GM18499 (cell line): Measurements from ENCODE around the gene KCNIP1.
"Not testable (repeated sequence)": the region's sequence is repeated elsewhere in the genome, so short reads cannot be mapped to it uniquely, and the experiment has no call there.

Experiments used
- ATAC-seq: cut with Tn5 transposase; IDR thresholded peaks from one replicate; pipeline ENCODE4 v1.9.1; 2021; ENCODE audit warnings: moderate number of reproducible peaks; ENCODE audit not compliant: insufficient read depth, unreplicated experiment

Gene KCNIP1

DNA sequence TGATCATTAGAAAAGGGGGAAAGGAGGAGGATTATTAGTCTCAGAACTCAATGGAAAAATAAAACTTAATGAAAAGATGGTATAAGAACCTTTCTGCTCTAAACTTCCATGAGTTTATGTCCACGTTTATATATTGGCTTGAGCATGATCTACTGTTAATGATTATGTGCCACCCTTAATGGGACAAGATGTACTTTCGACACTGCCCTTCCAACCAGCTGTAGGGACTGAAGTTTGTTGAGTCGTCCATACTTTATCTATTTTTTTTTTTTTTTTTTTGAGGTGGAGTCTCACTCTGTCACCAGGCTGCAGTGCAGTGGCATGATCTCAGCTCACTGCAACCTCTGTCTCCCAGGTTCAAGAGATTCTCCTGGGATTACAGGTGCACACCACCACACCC, 254.7 kb downstream of the KCNIP1 start:
- ATAC-seq: no peak

DNA sequence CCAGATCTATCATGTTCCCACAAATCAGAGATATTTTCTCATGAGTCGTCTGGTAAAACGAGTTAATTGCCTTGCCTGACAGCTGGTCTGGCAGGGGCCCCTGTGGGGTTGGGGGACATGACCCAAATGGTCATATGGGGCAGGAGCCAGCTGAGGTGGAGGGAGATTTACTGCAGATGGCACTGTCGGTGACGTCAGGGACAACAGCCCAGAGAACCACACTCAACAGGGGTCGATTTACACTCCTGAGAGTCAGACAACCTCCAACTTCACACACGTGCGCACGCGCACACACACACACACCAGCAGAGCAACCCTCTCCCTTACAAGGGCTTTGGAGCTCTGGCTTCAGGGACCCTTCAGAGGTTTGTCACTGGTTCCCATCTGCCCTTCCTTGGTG, 256.3 kb downstream of the KCNIP1 start:
- no peak for ATAC-seq

DNA sequence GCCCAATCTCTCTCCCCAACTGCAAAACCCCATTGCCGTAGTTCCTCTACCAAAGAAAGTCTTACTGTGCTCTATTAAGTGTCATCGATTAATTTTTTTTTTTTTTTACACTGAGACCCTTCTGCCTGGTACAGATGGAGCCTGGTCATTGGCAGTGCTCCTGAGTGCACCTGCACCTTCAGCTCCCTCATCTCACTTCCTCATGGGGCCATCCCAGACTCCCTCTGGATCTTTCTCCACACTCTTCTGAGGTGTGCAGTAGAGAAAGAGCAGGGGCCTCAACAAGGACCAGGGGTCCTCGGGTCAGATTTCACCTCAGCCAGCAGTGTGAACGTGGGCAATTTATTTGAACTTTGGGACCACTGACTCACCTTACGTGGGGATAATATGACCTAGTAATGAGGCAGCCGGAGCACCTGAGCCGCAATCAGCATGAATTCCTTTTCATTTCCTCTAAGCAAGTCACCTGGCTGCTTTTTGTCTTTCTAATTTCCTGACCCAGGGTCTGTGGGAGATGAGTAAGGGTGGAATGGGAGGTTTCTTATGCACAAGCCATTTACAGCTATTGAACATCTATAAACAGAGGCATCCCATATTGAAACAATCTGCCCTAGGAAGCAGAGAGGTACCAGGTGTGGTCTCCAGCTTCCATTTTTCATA, 257.4 kb downstream of the KCNIP1 start:
- ATAC-seq: no peak

DNA sequence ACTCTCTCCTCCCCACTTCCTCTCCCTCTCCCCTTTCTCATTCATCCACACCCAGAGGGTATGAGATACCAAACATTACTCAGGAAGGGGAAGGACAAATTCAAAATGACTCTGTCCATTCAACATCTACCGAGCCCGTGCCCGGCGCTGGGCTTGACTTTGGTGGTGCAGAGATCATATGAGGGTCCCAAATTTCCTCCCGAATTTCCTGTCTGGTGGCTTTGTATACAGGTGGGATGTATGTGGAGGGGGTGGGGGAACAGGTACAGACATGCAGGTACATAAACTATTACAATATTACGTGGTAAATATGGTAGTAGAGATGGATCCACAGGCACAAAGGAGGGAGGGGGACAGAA, 257.9 kb downstream of the KCNIP1 start:
- ATAC-seq: no peak

DNA sequence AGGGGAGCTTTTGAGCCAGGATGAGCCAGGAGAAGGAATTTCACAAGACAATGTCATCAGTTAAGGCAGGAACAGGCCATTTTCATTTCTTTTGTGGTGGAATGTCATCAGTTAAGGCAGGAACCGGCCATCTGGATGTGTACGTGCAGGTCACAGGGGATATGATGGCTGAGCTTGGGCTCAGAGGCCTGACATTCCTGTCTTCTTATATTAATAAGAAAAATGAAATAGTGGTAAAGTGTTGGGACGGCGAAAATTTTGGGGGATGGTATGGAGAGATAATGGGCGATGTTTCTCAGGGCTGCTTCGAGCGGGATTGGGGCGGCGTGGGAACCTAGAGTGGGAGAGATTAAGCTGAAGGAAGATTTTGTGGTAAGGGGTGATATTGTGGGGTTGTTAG, 258.5 kb downstream of the KCNIP1 start:
- ATAC-seq: not testable (repeated sequence)

DNA sequence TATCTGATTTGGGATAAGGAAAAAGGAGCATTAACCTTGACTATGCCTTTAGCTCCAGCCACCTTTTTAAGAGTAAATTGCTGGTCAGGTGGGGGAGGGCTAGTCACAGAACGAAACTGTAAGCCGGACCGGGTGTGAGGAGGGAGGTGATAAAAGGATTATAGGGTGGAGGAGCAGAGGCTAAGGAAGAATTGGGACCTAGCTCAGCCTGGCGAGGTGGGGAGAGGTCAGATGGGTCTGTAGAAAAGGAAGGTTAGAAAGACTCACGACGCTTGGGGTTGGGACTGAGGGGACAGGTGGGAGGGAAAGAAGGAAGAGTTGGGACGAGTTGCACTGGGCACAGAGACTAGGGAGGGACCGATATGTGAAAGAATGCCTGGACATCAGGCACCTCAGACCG, 262.0 kb downstream of the KCNIP1 start:
- ATAC-seq: not testable (repeated sequence)

DNA sequence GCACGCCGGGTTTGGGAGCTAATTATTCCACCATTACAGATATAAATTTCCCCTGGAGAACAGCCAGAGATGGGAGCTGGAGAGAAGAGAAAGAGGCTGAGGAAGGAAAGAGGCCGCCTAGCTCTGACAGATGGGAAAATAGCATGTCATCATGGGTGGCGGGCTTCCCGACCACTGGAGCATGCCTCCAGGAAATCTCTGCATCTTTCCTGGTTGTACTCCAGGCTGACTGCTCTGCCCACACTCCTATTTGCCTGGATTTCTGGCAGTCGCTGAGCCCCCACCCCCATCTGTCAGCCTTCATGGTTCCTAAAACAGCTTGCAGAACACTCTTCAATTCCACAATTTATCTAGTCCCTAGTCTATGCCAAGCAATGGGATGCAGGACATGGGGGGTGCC, 265.4 kb downstream of the KCNIP1 start:
- ATAC-seq: no peak

DNA sequence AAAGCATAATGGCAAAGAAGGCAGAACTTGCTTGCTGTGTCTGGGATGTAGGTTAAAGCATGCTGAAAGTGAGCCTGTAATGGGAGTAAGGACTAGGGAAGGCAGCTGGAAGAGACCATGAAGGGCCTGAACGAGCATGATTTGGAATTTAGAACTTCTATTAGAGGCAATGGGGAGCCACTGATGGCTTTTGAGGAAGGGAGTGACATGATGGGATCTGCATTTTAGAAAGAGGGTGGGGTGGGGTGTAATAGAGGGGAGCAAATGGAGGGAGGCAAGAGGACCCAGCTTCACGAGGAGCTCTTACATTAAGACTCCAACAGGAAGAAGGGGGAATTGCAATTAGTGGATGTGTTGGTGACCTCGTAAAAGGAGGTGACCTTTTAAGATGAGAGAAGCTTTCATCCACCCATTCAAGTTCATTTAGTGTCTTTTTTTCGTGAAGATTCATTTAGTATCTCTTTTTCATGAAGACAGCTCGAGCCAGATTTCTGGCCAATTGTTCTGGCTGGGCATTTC, 266.1 kb downstream of the KCNIP1 start:
- ATAC-seq: no peak

DNA sequence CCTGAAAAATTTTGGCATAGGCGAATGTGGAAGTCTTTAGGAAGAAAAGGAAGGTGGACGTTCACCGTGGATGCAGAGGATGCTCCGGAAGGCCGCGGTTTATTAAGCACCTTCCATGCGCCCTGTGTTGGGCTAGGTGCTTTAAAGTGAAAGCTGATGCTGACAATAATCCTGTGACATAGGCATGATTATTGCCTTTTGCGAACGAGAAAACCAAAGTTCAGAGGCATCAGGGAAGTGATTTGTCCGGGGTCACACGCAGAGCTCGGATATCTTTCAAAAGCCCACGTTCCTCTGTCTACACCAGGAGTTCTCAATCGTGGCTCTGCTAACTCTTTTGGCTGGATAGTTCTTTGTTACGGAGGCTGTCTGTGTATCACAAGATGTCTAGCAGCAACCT, 267.7 kb downstream of the KCNIP1 start:
- no peak for ATAC-seq

DNA sequence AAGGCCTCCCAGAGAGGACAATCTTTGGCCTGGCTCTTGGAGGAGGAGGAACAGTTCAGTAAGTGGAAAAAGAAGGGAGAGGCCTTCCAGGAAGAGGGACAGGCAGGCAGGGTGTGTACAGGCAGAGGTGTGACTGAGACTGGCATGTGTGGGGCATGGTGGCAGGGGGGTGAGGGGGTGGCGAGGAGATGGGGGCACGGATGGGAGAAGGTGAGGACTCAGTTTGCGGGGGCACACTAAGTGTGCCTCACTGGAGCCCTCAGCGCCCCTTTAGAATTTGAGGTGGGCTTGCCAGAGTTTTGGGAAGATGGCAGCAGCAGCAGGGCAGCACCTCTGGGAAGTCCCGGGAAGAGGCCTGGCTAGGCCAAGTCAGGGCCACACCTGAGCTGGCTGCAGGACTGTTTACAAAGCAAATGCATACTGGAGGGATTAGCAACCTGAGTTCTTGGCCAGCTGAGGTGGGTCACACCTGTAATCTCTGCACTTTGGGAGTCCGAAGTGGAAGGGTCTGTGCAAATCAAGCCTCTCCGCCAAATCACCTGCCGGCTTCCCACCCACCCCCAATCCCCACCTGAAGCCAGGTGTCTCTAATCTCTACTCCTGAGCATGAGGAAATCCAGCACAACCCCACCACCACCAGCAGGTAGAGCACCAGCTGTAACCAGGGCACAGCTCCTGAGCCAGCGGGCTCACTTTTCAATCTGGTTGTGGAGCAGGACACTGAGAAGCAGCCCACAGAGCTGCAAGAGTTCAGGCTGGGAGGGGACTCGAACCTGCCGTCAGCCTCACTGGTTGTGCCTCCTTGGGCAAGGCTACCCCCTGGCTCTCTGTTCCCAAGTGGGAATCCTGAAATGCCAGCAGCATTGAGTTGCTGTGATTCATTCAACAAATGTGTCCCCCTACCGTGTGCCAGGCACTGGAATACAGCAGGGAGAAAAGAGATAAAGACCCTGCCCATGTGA, 269.5 kb downstream of the KCNIP1 start:
- ATAC-seq: no peak

DNA sequence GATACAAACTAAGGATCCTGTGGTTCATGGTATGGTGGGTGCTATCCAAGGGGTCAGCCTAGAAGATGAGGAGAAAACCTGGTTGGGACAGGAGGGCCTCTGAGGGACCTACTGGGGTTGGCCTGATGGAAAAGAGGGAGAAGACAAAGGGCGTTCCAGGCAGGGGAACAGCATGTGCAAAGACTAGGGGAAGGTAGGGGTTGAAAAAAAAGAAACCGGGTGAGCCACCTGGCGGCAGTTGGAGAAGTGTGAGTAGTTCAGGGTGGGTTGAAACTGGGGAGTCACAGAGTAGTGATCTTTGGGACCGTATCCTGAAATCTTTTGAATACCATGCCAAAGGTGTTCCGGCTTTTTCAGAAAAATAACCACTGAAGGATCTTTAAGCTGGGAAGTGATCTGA, 271.0 kb downstream of the KCNIP1 start:
- ATAC-seq: no peak

DNA sequence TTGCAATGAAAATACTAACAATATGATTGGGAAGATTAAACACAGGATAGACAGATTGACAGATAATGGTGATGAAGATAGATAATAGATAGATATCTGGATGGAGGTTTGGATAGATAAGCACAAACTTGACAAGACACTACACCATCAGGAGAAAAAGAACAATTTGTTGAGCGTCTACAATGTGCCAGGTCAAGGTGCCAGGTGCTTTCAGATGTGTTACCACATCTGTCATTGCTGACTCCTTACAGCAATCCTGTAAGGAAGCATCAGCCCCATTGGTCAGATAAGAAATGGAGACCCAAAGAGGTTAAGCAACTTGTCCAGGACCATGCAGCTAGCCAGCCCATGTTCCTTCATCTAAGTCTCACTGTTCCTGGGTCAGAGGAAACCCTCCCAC, 278.1 kb downstream of the KCNIP1 start:
- no peak for ATAC-seq

DNA sequence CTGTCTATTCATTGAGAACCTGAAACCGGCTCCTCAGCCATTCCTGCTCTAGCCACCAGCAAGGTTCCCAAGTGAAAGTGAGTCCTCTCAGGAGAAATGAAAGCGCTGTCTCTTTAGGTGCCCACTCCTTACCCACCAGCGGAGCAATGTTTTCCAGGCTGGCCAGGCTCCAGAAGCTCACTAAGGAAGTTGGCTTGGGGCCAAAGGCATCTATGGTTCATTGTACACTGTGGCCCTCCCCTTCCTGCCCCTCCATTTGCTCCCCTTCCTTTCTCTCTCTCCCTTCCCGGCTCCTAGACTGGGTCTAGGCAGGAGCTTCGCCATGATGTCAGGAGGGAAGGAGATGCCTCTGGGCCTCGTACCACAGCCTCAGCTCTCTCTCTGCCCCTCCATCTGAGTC, 278.6 kb downstream of the KCNIP1 start:
- ATAC-seq: no peak

DNA sequence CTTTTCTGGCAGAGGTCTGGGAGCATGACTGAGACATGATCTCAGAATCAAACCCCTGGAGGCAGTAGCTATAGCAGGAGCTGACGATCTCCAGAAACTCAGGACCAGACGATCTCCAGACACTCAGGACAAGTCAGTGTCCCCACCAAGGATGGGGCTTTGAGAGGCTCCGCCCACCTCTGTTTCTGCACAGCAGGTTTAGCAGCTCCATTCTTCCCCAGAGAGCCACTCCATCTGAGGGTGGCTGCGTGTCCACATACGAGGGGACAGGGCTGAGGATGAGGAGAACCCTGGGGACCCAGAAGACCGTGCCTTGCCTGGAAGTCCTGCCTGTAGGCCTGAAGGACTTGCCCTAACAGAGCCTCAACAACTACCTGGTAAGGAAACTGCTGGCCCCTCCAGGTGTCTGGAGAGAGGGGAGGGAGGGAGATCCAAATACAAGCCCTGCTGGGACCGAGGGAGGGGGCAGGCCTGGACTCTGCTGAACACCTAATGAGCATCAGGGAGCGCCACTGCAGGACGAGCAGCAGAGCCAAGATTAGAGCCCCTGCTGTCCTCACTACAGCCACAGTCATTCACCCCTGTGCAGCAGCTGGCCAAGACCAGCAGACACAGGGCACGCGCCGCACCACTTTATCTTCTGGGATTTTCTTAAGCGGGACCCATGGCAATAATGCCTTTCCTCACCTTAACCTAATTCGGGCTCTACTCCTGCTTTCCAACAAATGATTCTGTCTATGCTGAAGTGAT, 279.9 kb downstream of the KCNIP1 start, which contains the start of gene GABRP:
TSS of gene GABRP (plus strand) at position 228 of the 750 bp plus-strand sequence. CDS start 4,891 bp downstream, outside the sequence.
- ATAC-seq: no peak

DNA sequence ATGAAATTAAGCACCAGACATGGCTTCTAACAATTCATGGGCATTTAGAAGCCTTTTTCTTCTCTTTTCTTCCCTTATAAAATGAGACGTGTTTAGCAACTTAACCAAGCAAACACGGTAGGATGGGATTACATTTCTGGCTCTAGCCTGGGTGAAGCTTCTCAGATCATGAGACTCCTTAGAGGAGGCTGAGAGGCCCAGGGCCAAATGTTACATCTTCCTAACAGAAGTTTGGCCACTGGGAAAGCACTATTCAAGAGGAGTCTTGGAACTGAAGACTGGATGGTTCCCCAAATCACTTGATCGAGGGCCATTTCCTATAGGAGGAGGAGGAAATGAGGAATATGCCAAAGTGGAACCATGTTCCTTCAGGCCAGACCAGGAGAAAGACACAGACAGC, 281.6 kb downstream of the KCNIP1 start:
- ATAC-seq: no peak
